NCI-H69 (cell line): ENCODE measurements around the gene LYSMD3.
"Not testable (repeated sequence)": the region's sequence is repeated elsewhere in the genome, so short reads cannot be mapped to it uniquely, and the experiment has no call there.

Source experiments
- DNase-seq: peaks from one replicate; lab custom pipeline; 2025; lab: John Stamatoyannopoulos, UW

Gene LYSMD3

DNA sequence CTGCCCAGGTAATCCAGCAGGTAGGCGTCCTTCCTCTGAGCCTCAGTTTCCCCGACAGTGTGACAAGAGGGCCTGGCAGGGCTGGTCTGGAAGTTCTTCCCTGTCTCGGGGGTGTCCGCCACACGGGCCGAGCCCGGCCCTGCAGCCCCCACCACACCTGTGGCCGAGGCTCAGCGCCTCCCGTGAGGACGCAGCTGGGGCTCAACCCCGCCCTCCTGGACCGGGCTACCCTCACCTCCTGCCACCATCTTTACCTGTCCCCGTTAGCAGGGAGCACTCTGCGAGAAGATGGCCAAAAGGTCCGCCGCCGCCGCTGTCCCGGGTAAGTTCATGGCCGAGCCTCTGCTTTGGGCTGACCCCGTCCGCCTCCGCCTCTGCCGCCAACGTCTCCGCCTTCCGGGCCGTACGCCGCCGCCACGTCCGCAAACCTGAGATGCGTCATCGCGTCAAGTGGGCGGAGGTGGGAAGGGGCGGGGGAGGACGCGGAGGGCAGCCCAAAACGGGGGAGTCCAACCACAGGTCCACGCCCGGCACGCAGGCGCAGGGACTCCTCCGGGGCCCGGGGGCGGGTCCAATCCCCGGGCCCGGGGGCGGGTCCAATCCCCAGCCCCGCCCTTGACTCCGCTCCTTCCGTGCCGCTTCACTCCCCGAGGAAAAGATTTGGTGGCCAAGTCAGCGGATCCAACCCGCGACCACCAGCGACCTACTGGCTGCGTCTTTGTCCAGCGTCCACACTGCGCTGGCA is at the start of gene LYSMD3:
TSS of gene LYSMD3 (minus strand) at position 391 of the 745 bp plus-strand sequence. CDS start 4,295 bp downstream, outside the sequence.
- DNase-seq, result peak; percentile 99

GRCh38 chr5:90576566-90576965 is 47.2 kb upstream of the LYSMD3 start:
- DNase-seq, result not testable (repeated sequence)

DNA sequence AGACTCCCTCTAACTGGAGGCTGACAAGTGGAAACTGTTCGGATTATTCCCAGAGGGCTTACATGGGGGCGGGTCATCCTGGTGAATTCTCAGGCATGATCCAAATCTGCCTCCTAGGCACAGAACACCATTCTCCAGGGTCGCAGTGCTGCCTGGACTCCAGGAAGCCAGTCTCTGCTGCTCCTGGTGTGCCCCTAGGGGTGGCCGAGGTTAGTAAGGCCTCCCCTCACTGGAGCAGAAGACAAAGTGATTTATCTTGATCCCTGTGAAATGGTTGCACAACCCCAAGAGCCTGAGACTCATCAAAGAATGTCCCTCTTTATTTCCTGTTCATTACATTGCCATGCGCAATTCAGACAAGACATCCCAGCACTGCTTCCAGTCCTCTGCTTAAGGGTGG is 46.3 kb upstream of the LYSMD3 start:
- DNase-seq, result no peak

DNA sequence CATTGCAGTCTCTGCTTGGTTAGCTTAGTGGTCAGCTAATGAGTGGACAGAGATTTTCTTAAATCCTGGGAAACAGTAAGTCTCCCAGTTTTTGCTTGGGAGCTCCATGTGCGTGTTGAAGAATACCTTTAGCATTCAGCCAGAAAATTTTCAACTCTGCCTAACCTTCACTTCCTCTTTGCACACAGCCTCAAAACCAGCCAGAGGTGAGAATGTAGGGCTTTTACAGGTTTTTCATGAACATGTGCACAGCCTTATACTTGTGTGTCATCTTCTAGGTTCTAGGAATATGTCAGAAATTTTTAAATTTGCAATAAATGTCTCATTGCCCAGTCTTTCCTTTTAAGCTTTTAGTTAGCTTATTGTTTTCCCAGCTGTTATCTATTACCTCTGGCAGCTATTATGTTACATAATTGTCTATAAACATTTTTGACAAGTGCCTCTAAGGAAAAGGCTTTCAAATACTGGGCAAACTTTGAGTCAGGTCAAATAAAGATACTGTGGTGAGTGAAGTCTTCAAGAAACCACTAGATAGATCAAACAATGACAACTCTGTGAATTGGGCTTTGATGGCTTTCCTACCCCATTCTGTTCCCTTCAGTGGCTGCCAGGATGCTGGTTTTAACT is 41.9 kb upstream of the LYSMD3 start:
- peak; percentile 69 for DNase-seq

DNA sequence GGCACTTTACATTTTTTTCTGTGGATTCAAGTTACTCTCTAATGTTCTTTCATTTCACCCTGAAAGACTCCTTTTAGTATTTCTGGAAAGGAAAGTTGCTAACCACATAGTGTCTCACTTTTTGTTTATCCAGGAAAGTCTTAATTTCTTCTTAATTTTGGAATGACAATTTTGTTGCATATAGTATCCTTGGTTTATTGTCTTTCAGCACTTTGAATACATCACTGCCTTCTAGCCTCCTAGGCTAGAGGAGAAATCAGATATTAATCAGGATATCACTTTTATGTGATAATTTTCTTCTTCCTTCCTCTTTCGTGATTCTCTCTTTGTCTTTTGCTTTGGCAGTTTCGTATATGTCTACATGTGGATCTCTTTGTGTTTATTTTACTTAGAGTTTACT is 40.6 kb upstream of the LYSMD3 start:
- no peak for DNase-seq

GRCh38 chr5:90569084-90569483 is 39.7 kb upstream of the LYSMD3 start:
- no peak for DNase-seq

GRCh38 chr5:90565491-90565890 is 36.1 kb upstream of the LYSMD3 start:
- DNase-seq, result no peak

GRCh38 chr5:90563108-90563507 is 33.7 kb upstream of the LYSMD3 start:
- peak; percentile 95 for DNase-seq

GRCh38 chr5:90562341-90562740 is 33.0 kb upstream of the LYSMD3 start:
- DNase-seq, result peak; percentile 97

DNA sequence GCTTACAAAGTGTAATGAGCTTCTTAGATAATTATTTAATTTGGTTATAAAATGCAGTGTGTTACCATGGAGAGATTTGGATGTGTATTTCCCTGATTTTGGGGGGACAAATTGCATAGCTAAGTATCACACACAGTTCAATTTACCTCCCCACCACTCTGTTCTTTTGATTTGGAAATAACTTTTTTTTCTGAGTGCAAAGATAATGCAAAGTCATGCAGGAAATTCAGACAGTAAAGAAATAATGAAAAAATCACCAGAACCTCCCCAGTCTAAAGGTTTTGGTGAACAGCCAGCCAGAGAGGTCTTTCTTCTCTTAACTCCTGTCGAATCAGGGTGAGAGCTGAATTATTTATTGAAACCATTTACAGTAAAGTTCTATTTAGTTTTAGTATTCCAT is 32.4 kb upstream of the LYSMD3 start:
- DNase-seq, result peak; percentile 60

GRCh38 chr5:90560771-90561170 is 31.4 kb upstream of the LYSMD3 start:
- peak; percentile 74 for DNase-seq

DNA sequence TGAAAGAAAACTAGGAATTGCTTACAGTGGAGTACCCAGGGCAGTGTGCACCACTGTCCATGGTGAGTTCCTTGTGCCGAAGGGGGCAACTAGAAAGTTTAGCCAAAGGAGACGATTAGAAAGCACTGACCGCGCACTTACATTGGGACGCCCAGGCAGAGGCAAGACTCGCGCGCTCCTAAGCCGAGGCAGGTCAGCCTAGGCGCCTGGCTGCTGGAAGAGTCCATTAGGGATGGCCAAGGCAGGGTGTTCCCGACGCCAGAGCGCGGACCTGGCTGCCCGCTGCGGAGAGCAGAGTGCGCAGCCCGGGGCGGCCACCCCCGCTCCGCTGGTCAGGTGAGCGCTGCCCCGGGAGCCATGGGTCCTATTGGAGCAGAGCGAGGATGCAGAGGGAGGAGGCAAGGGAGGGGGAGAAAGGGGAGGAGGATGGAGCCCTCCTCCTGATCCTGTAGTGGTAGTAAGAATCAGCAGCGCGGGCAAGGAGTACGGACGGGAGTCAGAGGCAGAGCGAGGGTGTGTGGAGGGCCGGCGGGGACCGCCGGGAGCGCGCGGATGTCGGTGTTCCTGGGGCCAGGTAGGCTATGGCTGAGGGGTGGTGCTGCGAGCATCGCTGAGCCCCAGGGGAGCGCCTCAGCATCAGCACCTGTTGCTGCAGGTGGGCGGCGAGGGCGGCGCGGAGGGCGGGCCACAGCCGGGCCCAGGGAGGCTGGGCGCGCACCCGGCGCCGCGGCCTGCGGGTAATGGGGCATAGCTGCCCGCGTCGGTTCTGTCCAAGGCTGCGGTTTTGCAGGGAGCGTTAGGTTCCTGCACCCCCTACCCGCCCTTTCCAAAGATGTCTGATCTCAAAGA is 29.2 kb upstream of the LYSMD3 start, which contains the start of gene ADGRV1:
TSS of gene ADGRV1 (plus strand) at position 454 of the 849 bp plus-strand sequence. CDS start at position 553, 99 bp downstream.
- peak; percentile 100 for DNase-seq

- peak; percentile 70 for DNase-seq
Observed at GRCh38 chr5:90557871-90558270, 28.5 kb upstream of the LYSMD3 start.

DNA sequence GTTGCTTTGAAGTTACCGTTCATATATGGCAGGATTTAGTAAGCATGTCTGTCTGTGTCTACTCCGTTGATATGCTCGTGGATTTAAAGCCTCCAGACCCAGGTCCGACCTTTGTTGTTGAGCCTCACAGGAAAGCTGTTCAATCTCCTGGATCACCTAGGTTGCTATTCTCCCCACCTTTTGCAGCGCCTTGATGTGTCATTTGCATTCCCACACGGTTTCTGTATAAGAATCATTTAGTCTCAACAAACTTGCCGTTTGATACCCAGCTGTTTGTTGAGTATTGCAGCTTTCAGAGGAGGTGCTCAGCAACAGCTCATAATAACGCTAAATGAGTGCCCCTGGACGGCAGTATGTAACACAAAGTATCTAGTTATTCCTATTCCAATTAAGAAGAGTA is 28.0 kb upstream of the LYSMD3 start:
- DNase-seq, result peak; percentile 71

GRCh38 chr5:90555666-90556065 is 26.3 kb upstream of the LYSMD3 start:
- no peak for DNase-seq

GRCh38 chr5:90554358-90555006 is 25.1 kb upstream of the LYSMD3 start:
- no peak for DNase-seq

DNA sequence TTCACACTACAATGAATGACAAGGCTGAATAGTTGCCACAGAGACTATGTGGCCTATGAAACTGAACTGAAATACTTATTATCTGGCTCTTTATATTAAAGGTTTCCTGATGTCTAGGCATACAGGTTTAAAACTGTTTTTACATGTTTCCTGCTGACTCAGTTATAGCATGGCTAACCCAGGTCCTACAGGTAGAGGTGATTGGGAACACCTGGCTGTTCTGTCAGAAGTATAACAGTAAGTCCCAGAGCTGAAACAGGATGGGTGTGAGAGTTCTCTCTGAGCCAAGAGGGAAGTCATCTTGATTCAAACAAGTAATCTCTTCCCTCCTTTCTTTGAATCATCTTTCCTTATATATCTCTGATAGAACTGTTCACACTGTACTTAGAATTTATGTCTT is 24.3 kb upstream of the LYSMD3 start:
- no peak for DNase-seq

- no peak for DNase-seq
Observed at GRCh38 chr5:90551376-90551775, 22.0 kb upstream of the LYSMD3 start.

DNA sequence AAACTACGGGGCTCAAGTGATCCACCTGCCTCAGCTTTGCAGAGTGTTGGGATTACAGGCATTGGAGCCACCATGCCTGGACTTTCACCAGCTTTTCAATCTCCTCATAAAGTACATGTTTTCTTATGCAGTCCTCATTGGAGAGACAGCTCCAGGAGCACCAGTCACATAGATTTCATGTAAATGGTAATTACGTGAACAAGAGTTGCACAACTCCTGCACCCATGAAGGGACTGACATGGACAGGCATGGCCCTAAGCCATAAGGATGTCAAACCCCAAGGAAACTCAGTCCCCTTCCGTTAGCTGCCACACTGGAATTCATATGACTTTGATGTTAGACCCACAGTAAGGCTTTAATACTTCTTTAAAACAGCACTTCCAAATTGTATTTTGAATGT is 21.6 kb upstream of the LYSMD3 start:
- no peak for DNase-seq

GRCh38 chr5:90549729-90550275 is 20.4 kb upstream of the LYSMD3 start:
- DNase-seq, result no peak

DNA sequence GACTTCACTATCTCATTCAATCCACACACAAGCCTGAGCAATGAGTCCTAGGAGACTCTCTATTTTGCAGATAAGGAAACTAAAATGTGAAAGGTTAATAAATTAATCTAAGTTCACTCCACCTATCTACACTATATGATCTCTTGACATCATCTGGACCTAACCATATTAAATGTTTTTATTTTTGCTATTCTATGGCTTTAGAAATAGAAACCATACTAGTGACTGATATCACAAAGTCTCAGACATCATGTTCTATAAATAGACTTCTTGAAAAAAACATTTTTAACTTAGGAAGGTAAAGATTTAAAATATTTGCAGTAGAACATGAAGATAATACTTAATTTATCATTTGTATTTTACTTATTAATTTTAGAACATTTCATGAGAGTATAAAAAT is 19.8 kb upstream of the LYSMD3 start:
- DNase-seq, result no peak
